ENCODE measurements around the gene MTHFS.
"Not testable (repeated sequence)": the region's sequence is repeated elsewhere in the genome, so short reads cannot be mapped to it uniquely, and the experiment has no call there.

Gene MTHFS

DNA sequence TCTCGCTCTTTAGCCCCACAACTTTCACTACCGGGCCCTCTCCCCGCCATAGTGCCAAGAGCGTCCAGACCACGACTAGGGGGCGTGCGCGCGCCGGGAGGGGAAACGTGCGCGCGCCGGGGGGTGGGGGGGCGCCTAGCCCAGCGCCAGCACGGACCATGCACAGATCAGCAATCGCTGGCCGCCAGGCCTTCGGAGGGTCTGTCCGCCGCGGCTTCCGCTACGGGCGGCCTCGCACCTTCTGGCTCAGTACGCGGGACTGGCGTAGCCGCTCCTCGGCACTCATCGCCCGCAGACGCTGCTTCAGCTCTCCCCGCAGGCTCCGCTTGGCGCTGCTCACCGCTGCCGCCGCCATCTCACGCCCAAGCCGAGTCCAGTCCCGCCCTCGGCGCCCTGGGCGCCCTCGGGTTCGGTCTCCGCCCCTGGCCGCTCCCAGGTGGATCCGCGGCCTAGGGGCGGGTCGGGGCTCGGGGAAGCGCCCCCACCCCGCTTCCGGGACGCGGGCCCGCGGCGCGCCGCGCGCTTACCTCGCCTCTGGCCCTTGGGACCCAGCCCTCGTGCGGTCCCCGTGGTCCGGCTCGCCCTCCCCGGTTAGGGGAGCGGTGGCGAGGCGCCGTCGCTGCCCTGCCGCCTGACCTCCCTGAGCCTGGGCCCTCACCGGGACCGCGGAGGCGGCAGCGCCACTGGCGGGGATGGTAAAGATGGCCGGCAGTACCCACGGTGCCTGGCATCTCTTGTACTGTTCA, at the start of gene MTHFS:
Gene MTHFS, minus strand, starts transcription at position 381 of the 746 bp plus-strand sequence. Its CDS starts 26 bp downstream, at position 355.
- DNase-seq (ENCODE audit: low spot score): peak; percentile 79

DNA sequence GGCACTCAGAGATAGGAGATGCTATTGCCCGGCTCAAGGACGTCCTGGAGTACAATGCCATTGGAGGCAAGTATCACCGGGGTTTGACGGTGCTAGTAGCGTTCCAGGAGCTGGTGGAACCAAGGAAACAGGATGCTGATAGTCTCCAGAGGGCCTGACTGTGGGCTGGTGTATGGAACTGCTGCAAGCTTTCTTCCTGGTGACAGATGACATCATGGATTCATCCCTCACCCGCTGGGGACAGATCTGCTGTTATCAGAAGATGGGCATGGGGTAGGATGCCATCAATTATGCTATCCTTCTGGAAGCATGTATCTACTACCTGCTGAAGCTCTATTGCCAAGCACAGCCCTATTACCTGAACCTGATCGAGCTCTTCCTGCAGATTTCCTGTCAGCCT, 47.8 kb upstream of the MTHFS start:
- no peak for DNase-seq (ENCODE audit: low spot score)

DNA sequence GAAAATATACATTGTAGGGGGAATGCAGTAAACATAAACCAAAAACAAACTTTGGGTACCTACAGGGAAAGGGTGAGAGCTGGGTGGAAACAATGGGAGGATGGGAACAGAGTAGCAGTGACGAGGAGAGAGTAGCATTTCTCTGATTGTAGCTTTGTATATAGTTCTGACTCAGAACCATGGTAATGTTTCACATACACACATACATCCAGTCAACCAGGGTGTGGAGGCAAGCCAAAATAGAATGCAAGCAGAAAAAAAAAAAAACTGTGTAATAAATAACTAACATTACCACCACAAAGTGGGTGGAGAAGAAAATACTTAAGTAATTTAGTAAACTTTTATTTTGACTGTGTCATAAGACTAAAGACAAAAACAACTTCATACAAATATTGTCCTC, 47.0 kb upstream of the MTHFS start:
- DNase-seq (ENCODE audit: low spot score): no peak

DNA sequence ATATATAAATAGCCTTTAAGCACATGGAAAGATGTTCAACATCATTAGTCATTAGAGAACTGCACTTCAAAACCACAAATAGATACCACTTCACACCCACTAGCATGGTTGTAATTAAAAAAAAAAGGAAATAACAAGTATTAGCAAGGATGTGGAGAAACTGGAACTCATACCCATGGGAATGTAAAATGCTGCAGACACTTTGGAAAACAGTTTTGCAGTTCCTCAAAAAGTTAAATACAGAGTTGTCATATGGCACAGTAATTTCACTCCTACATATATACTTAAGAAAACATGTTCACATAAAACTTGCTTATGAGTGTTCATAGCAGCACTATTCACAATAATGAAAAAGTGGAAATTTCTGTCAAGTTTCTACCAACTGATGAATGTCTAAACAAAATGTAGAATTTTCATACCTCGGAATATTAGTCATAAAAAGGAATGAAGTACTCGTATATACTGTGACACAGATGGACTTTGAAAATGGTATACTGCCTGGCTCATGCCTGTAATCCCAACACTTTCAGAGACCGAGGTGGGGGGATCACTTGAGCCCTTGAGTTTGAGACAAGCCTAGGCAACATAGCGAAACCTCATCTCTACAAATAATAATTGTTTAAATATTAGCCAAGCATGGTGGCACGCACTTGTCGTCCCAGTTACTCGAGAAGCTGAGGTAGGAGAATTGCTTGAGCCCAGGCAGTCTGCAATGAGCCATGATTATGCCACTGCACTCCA, 46.1 kb upstream of the MTHFS start:
- DNase-seq (ENCODE audit: low spot score): no peak

DNA sequence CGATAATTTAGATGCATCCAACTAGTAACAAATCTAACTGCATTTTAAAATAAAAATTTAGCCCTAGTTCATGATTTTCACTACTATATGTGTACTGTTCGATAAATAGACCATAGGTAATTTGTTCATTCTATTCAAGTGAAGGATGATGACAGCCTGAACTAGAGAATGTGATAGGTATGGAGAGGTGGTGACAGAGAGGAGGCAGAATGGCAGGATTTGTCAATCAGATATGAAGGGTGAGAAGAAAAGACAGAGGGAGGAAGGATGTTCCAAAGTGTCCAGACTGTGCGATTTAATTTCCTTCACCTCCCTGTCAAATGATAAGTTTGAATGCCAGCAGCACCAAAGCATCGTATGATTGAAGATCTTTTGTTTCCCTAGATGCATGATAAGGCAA, 42.6 kb upstream of the MTHFS start:
- DNase-seq (ENCODE audit: low spot score): no peak

DNA sequence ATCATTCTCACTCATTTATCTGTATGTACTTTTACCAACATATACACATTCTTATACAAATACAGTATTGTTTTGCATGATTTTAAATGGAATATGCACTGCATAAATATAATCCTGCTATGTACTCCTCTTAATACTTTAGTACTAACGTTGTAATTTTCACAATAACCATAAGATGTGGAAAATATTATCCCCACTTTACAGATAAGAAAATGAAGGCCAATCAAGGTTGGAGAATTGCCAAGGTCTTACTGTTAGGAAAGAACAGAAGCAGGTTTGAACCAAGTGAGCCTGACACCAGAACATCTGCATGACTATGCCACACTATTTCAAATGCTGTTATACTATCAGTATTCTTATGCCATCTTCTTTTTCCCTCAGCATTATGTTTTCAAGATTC, 41.3 kb upstream of the MTHFS start:
- no peak for DNase-seq (ENCODE audit: low spot score)

DNA sequence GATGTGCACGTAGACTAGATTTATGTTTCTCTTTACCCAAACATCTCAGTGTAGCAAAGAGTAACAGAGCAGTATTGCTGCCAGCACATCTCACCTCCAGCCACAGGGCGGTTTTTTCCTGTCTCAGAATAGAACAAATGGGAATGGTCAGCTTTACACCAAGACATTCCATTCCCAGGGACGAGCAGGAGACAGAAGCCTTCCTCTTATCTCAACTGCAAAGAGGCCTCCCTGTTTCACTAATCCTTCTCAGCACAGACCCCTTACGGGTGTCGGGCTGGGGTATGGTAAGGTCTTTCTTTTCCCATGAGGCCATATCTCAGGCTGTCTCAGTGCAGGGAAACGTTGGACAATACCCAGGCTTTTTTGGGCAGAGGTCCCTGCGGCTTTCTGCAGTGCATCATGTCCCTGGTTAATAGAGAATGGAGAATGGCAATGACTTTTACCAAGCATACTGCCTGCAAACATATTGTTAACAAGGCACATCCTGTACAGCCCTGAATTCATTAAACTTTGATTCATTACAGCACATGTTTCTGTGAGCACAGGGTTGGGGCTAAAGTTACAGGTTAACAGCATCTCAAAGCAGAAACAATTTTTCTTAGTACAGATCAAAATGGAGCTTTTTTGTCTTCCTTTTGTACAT, 38.9 kb upstream of the MTHFS start:
- not testable (repeated sequence) for DNase-seq (ENCODE audit: low spot score)

DNA sequence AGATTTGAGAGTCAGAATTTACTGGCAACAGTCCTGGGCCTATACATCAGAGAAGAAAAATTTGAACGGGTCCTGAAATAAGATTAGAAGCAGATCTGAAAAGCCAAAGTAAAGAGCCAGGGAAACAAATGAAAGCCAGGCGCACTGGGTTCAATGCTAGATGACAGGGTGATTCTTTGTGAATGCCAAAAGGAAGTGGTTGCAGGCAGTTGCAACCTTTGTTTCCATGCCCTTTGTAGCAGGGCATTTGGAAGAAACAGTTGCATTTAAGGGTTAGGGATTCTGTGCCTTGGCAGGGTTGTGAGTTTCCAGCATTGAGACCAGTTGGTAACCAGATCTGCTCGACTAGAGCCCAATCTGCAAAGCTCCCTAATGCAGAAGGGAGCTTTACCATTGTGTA, 36.4 kb upstream of the MTHFS start:
- DNase-seq (ENCODE audit: low spot score): no peak

DNA sequence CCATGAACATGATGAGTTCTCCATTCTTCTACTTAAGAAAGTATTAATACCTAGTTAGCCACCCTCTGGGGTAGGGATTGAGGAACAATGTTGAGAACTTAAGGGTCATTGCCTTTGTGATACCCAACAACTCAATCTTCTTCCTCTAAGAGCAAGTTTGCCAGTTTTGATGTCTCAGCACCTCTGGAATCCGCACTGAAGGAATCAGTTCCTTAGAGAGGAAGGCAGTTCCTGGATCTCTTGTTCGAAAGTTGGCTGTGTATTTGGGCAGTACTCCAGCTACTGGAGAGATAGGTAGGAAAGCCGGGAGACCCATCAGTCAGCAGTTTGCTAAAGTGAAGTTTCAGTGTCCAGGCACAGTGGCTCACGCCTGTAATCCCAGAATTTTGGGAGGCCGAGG, 35.6 kb upstream of the MTHFS start:
- DNase-seq (ENCODE audit: low spot score): no peak

DNA sequence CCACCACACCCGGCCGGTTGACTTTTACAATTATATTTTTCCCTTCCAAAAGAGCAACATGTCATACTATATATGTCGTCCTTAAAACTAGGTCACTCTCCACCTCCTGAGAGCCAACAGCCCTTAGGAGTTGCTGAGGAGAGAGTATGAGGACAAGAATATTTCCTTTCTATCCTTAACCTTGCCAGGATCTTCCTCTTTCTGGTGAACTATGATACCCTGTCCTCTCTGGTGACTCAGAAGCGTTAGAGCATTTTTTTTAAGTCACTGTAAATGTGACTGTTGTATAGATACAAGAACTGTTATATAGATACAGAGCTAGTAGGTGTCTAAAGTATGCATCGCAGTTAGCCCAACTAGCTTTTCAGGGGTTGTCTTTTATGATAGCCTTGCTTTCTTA, 33.7 kb upstream of the MTHFS start:
- DNase-seq (ENCODE audit: low spot score): no peak

DNA sequence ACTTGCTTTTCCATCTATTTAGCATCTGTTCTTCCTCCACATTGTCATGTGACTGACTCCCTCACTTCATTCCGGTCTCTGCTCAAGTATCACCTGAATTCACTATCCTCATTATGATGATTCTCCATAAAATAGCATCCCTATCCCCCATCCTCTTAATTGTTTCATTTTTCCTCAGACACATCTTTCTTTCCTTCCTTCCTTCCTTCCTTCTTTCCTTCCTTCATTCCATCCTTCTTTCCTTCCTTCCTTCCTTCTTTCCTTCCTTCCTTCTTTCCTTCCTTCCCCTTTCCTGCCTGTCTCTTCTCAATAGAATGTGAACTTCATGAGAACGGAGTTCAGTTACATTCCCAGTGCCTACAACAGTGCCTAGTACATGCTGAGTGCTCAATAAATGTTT, 32.6 kb upstream of the MTHFS start:
- DNase-seq (ENCODE audit: low spot score): no peak

DNA sequence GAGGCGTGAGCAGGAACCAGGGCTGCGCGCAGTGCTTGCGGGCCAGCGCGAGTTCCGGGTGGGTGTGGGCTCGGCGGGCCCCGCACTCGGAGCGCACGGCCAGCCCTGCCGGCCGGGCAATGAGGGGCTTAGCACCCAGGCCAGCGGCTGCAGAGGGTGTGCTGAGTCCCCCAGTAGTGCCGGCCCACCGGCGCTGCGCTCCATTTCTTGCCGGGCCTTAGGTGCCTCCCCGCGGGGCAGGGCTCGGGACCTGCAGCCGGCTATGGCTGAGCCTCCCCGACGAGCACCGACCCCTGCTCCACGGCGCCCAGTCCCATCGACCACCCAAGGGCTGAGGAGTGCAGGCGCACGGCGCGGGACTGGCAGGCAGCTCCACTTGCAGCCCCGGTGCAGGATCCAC, 29.3 kb upstream of the MTHFS start:
- not testable (repeated sequence) for DNase-seq (ENCODE audit: low spot score)

DNA sequence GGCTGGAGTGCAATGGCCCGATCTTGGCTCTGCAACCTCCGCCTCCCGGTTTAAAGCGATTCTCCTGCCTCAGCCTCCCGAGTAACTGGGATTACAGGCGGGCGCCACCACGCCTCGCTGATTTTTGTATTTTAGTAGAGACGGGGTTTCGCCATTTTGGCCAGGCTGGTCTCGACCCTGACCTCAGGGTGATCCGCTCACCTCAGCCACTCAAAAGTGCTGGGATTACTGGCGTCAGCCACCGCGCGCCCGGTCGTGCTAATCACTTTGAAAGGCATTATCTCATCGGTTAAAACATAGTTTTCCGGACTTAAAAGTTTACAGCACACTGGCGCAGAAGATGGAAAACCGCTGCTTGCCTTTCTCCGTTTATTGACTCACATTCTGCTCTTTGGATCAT, 27.6 kb upstream of the MTHFS start:
- DNase-seq (ENCODE audit: low spot score): no peak

DNA sequence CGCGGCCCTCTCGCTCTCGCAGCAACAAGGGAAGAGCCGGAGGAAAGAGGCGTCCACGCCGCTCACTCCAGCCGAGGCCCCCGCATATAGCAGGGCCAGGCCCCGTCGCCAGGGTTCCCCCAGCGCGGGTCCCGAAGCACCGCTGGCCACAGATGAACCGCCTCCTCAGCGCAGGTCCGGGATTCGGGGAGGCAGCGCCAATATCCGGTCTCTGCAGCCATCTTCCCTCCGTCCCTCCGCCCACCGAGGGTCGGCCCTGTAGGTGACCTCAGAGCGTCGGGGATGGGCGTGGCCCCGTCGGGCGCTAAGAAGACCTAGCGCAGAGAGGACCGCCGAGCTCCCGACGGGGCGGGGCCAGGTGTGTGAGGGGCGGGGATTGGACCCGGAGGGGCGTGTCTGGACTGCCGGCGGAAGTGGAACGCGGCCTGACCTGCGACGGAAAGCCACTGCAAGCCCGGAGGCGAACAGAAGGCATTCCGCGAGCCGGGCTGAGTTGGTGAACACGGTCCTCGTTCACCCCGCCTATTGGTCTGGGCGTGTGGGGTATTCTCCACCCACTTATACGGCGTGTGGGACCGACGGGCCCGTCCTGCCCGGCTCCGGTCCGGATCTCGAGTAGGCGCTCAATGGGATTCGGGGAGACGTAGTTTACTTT, 26.8 kb upstream of the MTHFS start:
- peak; percentile 98 for DNase-seq (ENCODE audit: low spot score)

DNA sequence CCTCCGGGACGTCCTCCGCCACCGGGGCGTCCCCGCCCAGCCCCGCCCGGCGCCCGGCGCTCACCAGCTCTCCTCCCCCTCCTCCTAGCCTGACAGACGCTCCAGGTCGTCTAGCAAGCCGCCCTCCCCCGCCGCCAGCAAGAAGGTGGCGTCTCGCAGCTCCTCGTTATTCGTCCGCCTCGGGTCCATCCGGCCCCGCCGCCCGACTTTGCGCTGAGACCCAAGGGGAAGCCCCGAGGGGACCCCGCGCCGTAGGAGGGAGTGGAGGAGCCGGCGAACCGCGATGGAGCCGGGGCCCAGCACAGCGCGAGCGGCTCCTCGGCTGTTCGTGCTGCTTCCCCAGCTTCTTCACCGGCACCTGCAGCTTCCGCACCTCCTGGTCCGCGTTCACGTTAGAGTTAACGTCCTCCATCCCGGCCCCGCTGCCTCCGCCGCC, 26.3 kb upstream of the MTHFS start:
- peak; percentile 53 for DNase-seq (ENCODE audit: low spot score)

DNA sequence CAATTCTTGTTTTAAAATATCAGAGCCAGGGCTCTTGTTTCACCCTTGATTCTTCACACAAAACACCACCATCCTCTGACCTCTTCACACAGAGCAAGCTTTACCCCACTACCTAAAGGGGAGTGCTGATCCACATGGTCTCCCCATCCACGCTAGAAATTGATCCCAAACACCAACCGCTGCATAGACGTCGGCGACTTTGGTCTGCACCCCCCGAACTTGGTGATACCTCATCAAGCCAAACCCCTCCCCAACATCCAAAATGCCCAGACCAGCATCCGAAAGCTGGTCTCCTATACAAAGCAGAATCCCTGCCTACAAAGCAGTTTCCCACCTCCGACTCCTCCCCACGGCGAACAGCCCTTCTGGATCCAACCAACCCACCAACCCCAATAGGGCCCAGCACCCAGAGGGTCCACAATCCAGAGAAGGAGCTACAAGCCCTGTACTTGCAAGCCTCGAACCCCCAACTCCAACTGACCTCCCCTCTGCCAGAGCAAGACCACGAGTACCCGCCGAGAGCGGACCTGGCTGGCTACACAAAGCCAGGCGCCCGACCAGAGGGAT, 25.8 kb upstream of the MTHFS start:
- DNase-seq (ENCODE audit: low spot score): no peak

DNA sequence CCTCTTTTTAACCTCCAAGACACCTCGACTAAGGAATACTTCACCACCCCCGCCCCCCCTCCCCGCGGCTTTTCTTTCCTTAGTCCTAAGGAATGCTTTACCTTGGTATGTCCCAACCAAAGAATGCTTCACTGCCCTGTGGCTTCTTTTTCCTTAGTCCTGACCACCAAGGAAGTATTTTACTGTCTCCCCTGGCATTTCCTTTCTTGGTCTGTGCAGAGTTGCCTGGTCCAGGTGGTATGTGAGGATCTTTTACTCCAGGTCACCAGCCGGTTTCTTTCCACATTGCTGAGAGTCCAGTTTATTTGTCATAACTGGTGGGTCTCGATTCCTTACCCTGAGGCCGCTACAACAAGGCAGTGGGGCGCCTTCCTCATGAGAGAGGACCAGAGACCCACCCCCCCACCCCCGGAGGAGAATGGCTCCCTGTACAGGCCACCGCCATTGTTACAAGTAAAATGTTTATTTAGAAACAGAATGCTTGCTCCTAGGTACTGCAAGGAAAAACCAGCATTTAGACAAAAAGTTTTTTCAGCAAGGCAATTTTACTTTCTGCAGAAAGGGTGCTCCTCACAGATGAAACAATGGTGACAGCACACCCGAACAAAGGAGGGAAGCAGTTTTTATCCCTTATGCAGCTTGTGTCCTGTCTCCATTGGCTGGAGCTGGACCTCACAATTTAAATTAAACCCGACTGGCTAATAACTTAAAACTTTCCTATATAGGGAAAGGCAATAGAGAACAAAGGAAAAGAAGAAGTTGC, 23.1 kb upstream of the MTHFS start:
- no peak for DNase-seq (ENCODE audit: low spot score)

DNA sequence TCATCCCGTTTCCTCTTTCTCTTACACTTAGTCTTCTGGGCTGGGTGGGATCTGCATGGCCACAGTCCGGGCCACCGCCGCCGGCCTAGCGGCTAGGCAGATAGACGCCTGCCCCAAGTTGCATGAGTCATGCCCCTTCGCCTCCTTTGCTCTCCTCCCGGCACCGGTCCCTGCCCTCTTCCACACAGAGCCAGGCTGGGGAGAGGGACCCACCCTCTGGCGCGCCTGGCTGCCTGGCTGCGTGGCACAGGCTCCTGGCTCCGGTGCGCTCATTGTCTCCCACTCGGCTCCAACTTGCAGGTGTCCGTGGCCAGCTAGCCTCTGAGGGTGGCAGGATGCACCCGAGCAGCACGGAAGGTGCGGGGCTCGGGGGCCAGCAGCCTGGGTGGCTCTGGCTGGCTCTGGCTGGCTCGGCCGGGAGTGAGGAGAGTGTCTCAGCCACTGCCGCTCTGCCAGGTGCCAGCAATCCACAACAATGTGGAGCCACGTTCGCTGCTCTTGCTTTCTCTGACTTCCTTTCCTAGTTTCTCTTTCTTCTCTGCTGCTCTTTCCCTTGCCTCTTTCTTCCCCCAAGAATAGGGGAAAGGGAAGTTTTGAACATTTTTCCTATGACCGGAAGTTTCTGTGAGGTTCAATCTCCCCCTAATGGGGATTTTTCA, 22.4 kb upstream of the MTHFS start:
- no peak for DNase-seq (ENCODE audit: low spot score)

DNA sequence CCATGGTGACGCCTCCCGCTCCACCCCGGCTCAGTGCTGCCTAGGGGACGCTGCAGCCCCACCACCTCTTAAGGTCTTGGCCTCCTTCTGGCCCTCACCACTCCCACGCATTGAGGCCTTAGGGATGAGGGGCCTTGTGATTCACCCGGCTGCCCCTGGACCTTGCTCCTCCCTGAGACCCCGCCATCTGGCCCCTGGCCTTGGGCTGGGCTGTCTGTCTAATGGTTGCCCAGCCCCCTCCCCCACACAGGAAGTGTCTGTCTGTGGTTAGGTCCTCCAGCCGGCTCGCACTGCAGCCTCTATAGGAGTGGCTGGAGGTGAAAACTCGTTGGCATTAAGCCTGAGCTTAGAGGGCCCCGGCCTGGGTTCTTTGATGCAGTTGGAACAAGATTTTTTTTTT, 21.5 kb upstream of the MTHFS start:
- DNase-seq (ENCODE audit: low spot score): no peak

DNA sequence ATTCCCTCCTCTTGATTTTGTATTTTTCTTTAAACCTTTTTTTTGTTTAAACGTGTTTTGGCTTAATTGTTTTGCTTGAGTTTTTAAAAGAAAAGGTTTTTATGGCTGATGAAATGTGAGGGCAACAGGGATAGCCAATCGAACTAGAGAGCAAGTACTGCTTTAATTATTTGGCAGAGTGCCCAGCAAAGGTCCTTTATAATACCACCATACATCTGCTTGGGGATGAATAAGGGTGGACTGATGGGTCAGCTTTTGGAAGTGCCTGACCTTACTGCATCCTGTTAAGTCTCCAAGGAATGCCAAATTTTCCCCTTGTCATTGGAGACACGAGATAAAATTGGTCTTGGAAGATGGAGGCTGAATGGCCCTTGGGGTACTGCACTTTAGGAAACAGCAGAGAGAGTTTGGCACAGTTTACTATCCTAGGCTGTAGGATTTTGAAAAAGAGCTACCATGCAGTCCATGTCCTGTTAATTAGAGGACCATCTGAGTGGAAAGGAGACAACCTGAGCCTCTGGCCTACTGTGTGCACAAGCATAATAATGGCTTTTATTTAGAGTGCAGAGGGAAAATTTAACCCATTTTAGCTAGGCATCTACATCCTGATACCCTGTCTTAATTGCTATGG, 19.8 kb upstream of the MTHFS start:
- DNase-seq (ENCODE audit: low spot score): no peak
